Esophagus (tissue), 2 donors: Measurements from ENCODE around the gene CNTLN. TPM values are rescaled to one million over a fixed set of nuclear protein-coding genes. Genes with fewer than 3 reads are reported as not detected.
"Not testable (repeated sequence)": the region's sequence is repeated elsewhere in the genome, so short reads cannot be mapped to it uniquely, and the experiment has no call there.

Experiments used
- H3K27ac ChIP-seq, 2 donors: one replicate each; pipeline ENCODE4 v1.5.1; 2013; ENCODE audit warnings: low read depth in 2 of 2, mild to moderate bottlenecking in 2 of 2, inconsistent platforms in 1 of 2, low read length in 1 of 2, moderate library complexity in 1 of 2
- H3K27me3 ChIP-seq, 2 donors: one replicate each; pipeline ENCODE4 v1.6.1; 2013; ENCODE audit warnings: low read length in 2 of 2, control low read depth in 1 of 2, mild to moderate bottlenecking in 1 of 2; ENCODE audit not compliant: insufficient read depth in 2 of 2, control insufficient read depth in 1 of 2
- H3K36me3 ChIP-seq, 2 donors: one replicate each; pipeline ENCODE4 v1.6.1; 2013; ENCODE audit warnings: low read length in 1 of 2; ENCODE audit not compliant: control insufficient read depth in 2 of 2, insufficient read depth in 2 of 2
- H3K4me1 ChIP-seq, 2 donors: one replicate each; pipeline ENCODE4 v1.6.1; 2013; ENCODE audit warnings: low read length in 1 of 2; ENCODE audit not compliant: control insufficient read depth in 2 of 2, insufficient read depth in 2 of 2
- H3K4me3 ChIP-seq, 2 donors: one replicate each; pipeline ENCODE4 v1.5.1; 2013; ENCODE audit warnings: low read length in 2 of 2, mild to moderate bottlenecking in 2 of 2, low read depth in 1 of 2, moderate library complexity in 1 of 2
- H3K9me3 ChIP-seq, 2 donors: one replicate each; pipeline ENCODE4 v1.6.1; 2013; ENCODE audit warnings: mild to moderate bottlenecking in 2 of 2, low read depth in 1 of 2, low read length in 1 of 2, moderate library complexity in 1 of 2; ENCODE audit not compliant: control insufficient read depth in 2 of 2, insufficient read depth in 1 of 2
- WGBS, 2 donors: extraction: QIAGEN DNeasy Blood & Tissue Kit; methylation state at CpG; one replicate each; pipeline ENCODE4 v1.1.7; 2013; 5-methylcytosine and 5-hydroxymethylcytosine counted together
- polyA plus RNA-seq, 2 donors: library from polyadenylated mRNA; stranded (reverse); fragments of 200-250 nt; gene quantifications; one replicate each; pipeline ENCODE4 v1.2.3, GENCODE V29; 2013
- donor health status: healthy with polysubstance abuse.
- donor health status: Bipolar disorder and iron deficiency.

The CNTLN gene
- polyA plus RNA-seq, 2 donors, result 1.0 to 1.3 TPM

DNA sequence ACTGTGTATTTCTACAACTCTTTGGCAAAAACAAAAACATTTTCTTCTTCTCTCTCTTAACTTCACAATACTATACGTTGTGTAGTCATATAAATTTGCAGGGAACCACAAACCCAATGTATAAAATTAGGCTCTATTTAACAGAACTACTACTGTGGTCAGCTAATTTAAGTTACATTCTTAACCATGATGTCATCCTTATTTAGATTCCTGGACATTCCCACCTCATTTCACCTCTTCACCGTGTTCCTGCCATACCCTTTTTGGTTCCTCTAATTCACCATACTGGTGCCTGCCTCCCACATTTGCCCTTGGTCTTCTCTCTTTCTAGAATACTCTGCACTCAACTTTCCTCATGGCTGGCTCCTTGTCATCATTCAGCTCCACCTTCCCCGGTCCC lies 368.4 kb downstream of the CNTLN start:
- Histone ChIP-seq H3K27ac (no peak overlapping the region), H3K4me3 (no peak overlapping the region), H3K9me3 (no peaks in the 10 kb centered on the region), H3K4me1 (no peaks in the 10 kb centered on the region), H3K27me3 (no peaks in the 10 kb centered on the region), H3K36me3 (no peaks in the 10 kb centered on the region)
- 88 to 92% methylated on average over 3 of the region's 3 CpGs for WGBS, 2 donors

DNA sequence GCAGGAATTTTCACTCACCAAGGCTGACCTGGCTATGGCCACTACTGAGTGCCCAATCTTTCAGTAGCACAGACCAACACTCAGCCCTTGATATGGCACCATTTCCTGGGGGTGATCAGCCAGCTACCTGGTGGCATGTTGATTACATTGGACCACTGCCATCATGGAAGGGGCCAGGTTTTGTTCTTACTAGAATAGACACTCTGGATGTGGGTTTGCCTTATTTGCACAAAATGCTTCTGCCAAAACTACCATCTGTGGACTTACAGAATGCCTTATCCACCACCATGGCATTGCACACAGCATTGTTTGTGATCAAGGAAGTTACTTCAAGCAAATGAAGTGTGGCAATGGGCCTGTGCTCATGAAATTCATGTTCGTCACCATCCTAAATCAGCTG lies 374.3 kb downstream of the CNTLN start:
- WGBS, 2 donors, result 83 to 88% methylated on average over 1 of the region's 1 CpG
- Histone ChIP-seq H3K9me3 (no peaks in the 10 kb centered on the region), H3K4me1 (no peaks in the 10 kb centered on the region), H3K36me3 (no peaks in the 10 kb centered on the region), H3K27me3 (no peaks in the 10 kb centered on the region), H3K4me3 (no peak overlapping the region), H3K27ac (no peak overlapping the region)

DNA sequence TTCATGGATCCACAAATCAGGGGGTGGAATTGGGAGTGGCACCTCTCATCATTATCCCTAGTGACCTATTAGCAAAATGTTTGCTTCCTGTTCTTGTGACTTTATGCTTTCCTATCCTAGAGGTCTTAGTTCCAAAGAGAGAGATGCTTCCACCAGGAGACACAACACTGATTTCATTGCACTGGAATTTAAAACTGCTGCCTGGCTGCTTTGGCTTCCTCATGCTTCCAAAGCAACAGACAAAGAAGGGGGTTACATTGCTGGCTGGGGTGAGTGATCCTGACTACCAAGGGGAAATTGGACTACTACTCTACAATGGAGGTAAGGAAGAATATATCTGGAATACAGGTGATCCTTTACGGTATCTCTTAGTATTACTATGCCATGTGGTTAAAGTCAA lies 374.9 kb downstream of the CNTLN start:
- Histone ChIP-seq H3K27me3 (no peaks in the 10 kb centered on the region), H3K4me1 (no peaks in the 10 kb centered on the region), H3K36me3 (no peaks in the 10 kb centered on the region), H3K9me3 (no peaks in the 10 kb centered on the region), H3K27ac (no peak overlapping the region), H3K4me3 (no peak overlapping the region)
- WGBS, 2 donors, result 92 to 94% methylated on average over 1 of the region's 1 CpG

DNA sequence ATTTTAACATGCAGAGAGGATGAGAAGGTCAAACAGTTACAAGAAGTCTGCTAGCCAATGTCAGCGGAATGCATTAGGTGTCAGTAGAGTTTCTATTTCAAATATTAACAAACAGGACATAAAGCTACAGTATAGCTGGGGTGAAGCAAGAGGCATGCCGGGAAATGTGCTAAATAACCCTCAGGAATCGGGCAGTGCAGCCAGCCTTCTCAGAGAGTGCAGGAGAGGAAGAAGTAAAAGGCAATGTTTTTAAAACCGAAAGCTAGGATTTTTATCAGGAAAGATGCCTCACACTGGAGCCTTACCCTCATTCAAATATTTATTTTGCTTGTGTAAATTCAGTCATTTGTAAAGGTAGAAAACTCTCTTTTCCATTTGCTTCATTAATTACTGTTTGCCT lies 384.9 kb downstream of the CNTLN start:
- no peaks in the 10 kb centered on the region for H3K36me3 ChIP-seq
- whole genome bisulfite sequencing, 2 donors, result 20 to 28% methylated on average over 4 of the region's 4 CpGs
- H3K9me3 ChIP-seq, result no peaks in the 10 kb centered on the region
- H3K4me3 ChIP-seq, result no peak overlapping the region
- H3K27me3 ChIP-seq, result no peaks in the 10 kb centered on the region
- no peak overlapping the region for H3K27ac ChIP-seq
- H3K4me1 ChIP-seq, result no peaks in the 10 kb centered on the region

DNA sequence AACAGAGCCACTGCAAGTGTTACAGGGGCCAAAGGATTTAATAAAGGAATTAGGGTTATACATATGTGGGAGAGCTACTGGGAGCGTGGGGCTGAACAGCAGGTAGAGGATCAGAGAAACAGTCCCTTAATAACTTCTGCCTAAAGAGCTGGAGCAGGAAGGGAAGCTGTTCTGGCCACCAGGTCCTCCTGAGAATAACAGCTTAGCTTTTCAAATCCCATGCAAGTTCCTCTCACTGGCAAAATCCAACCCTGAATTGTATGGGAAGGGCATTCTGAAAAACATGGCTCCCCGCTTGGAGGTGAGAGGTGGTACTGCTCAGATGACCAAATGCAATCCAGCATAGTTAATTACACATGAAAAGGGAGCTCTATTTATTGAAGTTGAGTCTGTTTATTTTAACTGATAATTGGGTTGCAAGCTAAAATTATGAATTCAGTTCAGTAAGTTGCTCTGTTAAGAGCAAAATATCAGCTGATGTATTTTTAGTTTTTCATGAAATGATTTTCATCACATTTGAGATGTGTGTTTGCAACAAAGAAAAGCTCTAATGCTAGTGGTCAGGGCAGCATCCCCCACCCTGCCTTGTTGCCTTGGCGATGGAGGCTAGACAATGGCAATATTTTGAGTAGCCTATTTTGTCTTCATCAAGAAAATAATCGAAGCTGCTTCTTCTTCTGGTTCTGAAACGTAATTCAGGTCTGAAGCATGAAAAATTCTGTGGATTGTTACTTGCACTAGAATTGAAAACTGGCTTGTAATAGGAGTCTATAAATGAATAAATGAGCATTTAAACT lies 385.6 kb downstream of the CNTLN start:
- no peaks in the 10 kb centered on the region for H3K4me1 ChIP-seq
- no peaks in the 10 kb centered on the region for H3K9me3 ChIP-seq
- WGBS, 2 donors, result 76 to 80% methylated on average over 5 of the region's 5 CpGs
- H3K27me3 ChIP-seq, result no peaks in the 10 kb centered on the region
- H3K4me3 ChIP-seq, result no peak overlapping the region
- H3K36me3 ChIP-seq, result no peaks in the 10 kb centered on the region
- no peak overlapping the region for H3K27ac ChIP-seq

DNA sequence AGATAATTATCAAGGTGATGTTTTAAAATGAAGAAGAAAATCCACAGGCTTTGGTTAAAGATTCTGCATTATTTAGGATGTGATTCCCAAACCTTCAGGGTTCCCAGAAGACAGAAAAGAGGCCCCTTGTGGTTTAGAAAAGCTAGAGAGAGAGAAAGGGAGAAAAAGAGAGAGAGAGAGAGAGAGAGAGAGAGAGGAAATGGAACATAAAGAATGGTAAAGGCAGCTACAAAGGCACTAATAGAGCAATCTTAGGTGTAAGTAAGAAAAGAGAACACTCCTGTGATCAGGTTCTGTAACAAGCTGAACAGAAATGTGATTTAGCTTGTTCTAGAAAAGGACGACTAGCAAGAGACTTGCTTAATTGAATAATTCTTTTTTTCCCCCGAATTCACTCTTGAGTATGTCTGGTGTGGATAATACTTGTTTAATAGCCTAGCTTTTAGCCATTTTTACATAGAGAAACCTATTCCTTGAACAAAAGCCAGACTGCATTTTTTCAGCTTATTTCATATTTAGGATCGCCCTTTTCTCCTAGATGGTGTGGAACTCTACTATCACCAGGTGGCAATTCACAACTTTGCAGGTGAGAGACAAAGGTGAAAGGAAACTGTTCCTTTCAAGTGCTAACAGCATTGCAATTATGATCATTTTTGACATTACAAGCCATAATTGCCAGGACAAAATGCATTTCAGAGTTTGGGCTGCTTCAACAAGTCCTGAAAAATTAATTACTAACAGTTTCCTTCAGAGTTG lies 386.4 kb downstream of the CNTLN start:
- 83 to 84% methylated on average over 3 of the region's 3 CpGs for WGBS, 2 donors
- no peak overlapping the region for H3K4me3 ChIP-seq

DNA sequence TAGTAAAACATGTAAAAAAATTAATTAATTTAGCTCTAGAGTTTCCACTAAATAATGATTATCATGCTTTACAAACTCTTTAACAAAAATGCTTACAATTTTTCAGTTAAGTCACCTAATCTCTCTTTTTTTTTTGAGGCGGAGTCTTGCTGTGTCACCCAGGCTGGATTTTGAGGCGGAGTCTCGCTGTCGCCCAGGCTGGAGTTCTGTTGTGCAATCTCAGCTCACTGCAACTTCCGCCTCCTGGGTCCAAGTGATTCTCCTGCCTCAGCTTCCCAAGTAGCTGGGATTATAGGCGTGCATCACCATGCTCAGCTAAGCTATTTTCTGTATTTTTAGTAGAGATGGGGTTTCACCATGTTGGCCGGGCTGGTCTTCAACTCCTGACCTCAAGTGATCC lies 391.9 kb downstream of the CNTLN start:
- H3K27ac ChIP-seq, H3K4me3 ChIP-seq, H3K27me3 ChIP-seq, H3K9me3 ChIP-seq, H3K4me1 ChIP-seq, H3K36me3 ChIP-seq: not testable (repeated sequence)
- 81 to 83% methylated on average over 7 of the region's 7 CpGs for WGBS, 2 donors

More for the DNA sequence above, 386.4 kb downstream of the CNTLN start:
- Histone ChIP-seq H3K4me1 (no peaks in the 10 kb centered on the region), H3K9me3 (no peaks in the 10 kb centered on the region), H3K36me3 (no peaks in the 10 kb centered on the region), H3K27me3 (no peaks in the 10 kb centered on the region), H3K27ac (no peak overlapping the region)

DNA sequence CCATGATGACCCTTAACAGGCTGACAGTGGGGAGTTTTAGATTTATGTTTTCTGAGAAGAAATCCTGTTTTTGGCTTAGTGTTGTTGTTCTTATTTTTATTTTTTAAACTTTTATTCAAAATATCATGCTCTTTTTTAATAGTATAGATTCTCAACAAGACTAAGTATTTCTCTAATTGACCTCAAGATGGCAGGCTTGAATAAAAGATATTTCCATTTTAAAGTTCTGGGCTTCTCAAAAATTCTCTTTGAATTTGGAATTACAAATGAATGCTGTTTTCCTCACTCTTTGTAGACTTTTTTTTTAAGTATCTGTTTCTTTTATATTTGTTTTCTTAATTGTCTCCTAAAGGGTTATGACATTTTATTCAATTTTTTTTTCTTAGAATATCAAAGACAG lies 394.0 kb downstream of the CNTLN start:
- H3K4me3 ChIP-seq, result no peak overlapping the region
- no peaks in the 10 kb centered on the region for H3K9me3 ChIP-seq
- H3K27ac ChIP-seq, result no peak overlapping the region
- H3K36me3 ChIP-seq, result no peaks in the 10 kb centered on the region
- H3K27me3 ChIP-seq, result no peaks in the 10 kb centered on the region
- H3K4me1 ChIP-seq, result no peaks in the 10 kb centered on the region

DNA sequence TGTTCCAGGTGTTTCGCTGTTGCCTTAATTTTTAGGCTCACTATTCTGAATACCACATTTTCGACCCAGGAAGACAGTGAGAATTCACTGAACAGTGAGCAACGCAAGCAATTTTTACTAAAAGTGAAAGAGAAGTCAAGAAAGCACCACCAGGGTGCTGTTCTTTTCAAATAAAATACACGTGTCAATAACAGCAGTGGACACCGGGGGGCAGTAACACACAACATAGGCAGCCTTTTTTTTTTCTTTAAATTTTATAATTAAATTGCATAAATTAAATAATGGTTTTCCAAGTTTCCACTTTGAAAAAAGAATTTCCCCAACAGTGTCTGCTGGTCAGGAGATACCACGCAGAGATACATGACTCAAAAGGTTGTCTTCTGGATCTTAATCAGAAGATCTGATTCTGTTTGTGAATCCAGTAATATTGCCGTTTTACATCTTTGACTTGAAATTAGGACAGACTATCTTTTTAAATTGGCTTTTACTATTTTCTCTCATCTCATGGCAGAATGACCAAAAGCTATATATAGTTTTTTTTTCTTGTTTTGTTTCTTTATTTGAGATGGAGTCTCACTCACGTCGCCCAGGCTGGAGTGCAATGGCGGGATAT lies 396.9 kb downstream of the CNTLN start:
- H3K9me3 ChIP-seq, result no peaks in the 10 kb centered on the region
- no peaks in the 10 kb centered on the region for H3K36me3 ChIP-seq
- H3K4me1 ChIP-seq, result no peaks in the 10 kb centered on the region
- WGBS, 2 donors, result 47 to 48% methylated on average over 10 of the region's 10 CpGs
- no peak overlapping the region for H3K4me3 ChIP-seq
- no peaks in the 10 kb centered on the region for H3K27me3 ChIP-seq
- H3K27ac ChIP-seq, result no peak overlapping the region
